PC-9 (cell line): ENCODE measurements around the gene MAGI2. TPM values are rescaled to one million over a fixed set of nuclear protein-coding genes. Genes with fewer than 3 reads are reported as not detected.

Experiments used
- BruUV-seq: library from RNA; stranded (reverse); fragments of 400-500 nt; replicated peaks from 2 replicates; lab custom pipeline; 2021; lab: Mats Ljungman, UMichigan
- CTCF ChIA-PET: fragments of 300-600 bp; sonication (Branson Sonifier 250); formaldehyde crosslinking; loops from one replicate; lab custom pipeline; 2022; ENCODE audit warnings: antibody characterized with exemption; lab: Charles Lee
- POLR2A ChIA-PET: fragments of 300-600 bp; sonication (Branson Sonifier 250); formaldehyde crosslinking; loops from one replicate; lab custom pipeline; 2022; ENCODE audit warnings: antibody characterized with exemption; ENCODE audit not compliant: unreplicated experiment; lab: Charles Lee
- DNase-seq, 2 experiments: peaks; one replicate each; pipeline versions ENCODE4 v3.0.0 to v3.0.0-alpha.2; 2015 to 2022; ENCODE audit warnings: mixed read lengths in 1 of 2
- H2AFZ ChIP-seq: fragments of 200-600 bp; sonication (generic); 2 replicates; pipeline ENCODE4 v1.8.1; 2017; ENCODE audit warnings: antibody characterized with exemption
- H3F3A ChIP-seq: fragments of 200-600 bp; sonication (generic); 2 replicates; pipeline ENCODE4 v1.8.1; 2017; ENCODE audit warnings: antibody characterized with exemption, mild to moderate bottlenecking, low read depth; ENCODE audit not compliant: insufficient read depth
- H3K27ac ChIP-seq: fragments of 200-600 bp; sonication (generic); 2 replicates; pipeline ENCODE4 v1.6.1; 2016; ENCODE audit warnings: mixed run types
- H3K27me3 ChIP-seq: fragments of 200-600 bp; sonication (generic); 2 replicates; pipeline ENCODE4 v1.6.1; 2016; ENCODE audit warnings: low read depth, mixed run types; ENCODE audit not compliant: insufficient read depth
- H3K36me3 ChIP-seq: fragments of 200-600 bp; sonication (generic); 2 replicates; pipeline ENCODE4 v1.6.1; 2016; ENCODE audit warnings: low read depth, mixed run types
- H3K4me1 ChIP-seq: fragments of 200-600 bp; sonication (generic); replicated peaks from 2 replicates; pipeline ENCODE4 v1.6.1; 2016; ENCODE audit warnings: mixed run types; ENCODE audit not compliant: insufficient read depth
- H3K4me2 ChIP-seq: fragments of 200-600 bp; sonication (generic); 2 replicates; pipeline ENCODE4 v1.6.1; 2017; ENCODE audit warnings: mixed run types
- H3K4me3 ChIP-seq: fragments of 200-600 bp; sonication (generic); 2 replicates; pipeline ENCODE4 v1.6.1; 2016; ENCODE audit warnings: mixed run types
- H3K79me2 ChIP-seq: fragments of 200-600 bp; sonication (generic); 2 replicates; pipeline ENCODE4 v1.6.1; 2017; ENCODE audit warnings: low read depth, mixed run types
- H3K9me2 ChIP-seq: fragments of 200-600 bp; sonication (generic); 2 replicates; pipeline ENCODE4 v1.8.1; 2017; ENCODE audit warnings: mild to moderate bottlenecking; ENCODE audit not compliant: insufficient read depth
- H3K9me3 ChIP-seq: fragments of 200-600 bp; sonication (generic); 2 replicates; pipeline ENCODE4 v1.8.1; 2016; ENCODE audit warnings: low read depth; ENCODE audit not compliant: insufficient read depth
- H4K20me1 ChIP-seq: fragments of 200-600 bp; sonication (generic); 2 replicates; pipeline ENCODE4 v1.8.1; 2017; ENCODE audit not compliant: insufficient read depth
- CTCF ChIP-seq: fragments of 200-600 bp; sonication (generic); conservative IDR thresholded peaks from 2 replicates; pipeline ENCODE4 v1.6.1; 2017; ENCODE audit warnings: mixed run types, antibody characterized with exemption, mild to moderate bottlenecking, moderate library complexity
- EZH2 ChIP-seq: fragments of 200-600 bp; sonication (generic); IDR thresholded peaks from 2 replicates; pipeline ENCODE4 v1.8.0; 2017; ENCODE audit warnings: antibody characterized with exemption, low read depth
- intact Hi-C: fragments of 100-400 bp; cut with micrococcal nuclease; formaldehyde crosslinking; loops from one replicate; pipeline ENCODE4 v1.10.0; 2022; ENCODE audit not compliant: unreplicated experiment
- total RNA-seq: library from RNA; stranded (reverse); gene quantifications from 2 replicates; pipeline ENCODE4 v1.2.3, GENCODE V29; 2021

Gene MAGI2
- total RNA-seq, 1 experiment from 2014 or later = 0.92 TPM

- Histone ChIP-seq H3K9me3 (no peaks in the 10 kb centered on the region), H3K36me3 (no peaks in the 10 kb centered on the region), H4K20me1 (no peaks in the 10 kb centered on the region), H3K9me2 (no peaks in the 10 kb centered on the region), H3K4me2 (no peak overlapping the region), H3K4me1 (no peaks in the 10 kb centered on the region), H3K79me2 (no peaks in the 10 kb centered on the region), H3F3A (no peaks in the 10 kb centered on the region), H3K27ac (no peak overlapping the region), H3K27me3 (peaks cover 2% of the 10 kb centered on the region), H3K4me3 (no peak overlapping the region), H2AFZ (no peak overlapping the region)
- DNase-seq = no peak
- intact Hi-C loops = no loop called here
- ChIA-PET CTCF (no interaction called here), POLR2A (no interaction called here)
- BruUV-seq = no TSS peak
- no peak for TF ChIP-seq CTCF
- no peak for TF ChIP-seq EZH2
Measured at GRCh38 chr7:78207269-78207668, 1246.2 kb downstream of the MAGI2 start.

GRCh38 chr7:78206769-78207168, 1246.7 kb downstream of the MAGI2 start:
- ChIA-PET CTCF (no interaction called here), POLR2A (no interaction called here)
- BruUV-seq = no TSS peak
- Histone ChIP-seq H2AFZ (no peak overlapping the region), H3K36me3 (no peaks in the 10 kb centered on the region), H3K27me3 (peaks cover 3% of the 10 kb centered on the region; the same call in 1 of the 2 replicates), H3K9me3 (no peaks in the 10 kb centered on the region), H3K4me1 (no peaks in the 10 kb centered on the region), H3K4me2 (no peak overlapping the region), H3K9me2 (no peaks in the 10 kb centered on the region), H3F3A (no peaks in the 10 kb centered on the region), H3K4me3 (no peak overlapping the region), H3K79me2 (no peaks in the 10 kb centered on the region), H3K27ac (no peak overlapping the region), H4K20me1 (no peaks in the 10 kb centered on the region)
- TF ChIP-seq CTCF (no peak), EZH2 (no peak)
- intact Hi-C loops = no loop called here
- DNase-seq = no peak

- ChIA-PET CTCF (no interaction called here), POLR2A (no interaction called here)
- H3K27ac ChIP-seq = no peak overlapping the region
- no peak overlapping the region for H3K4me3 ChIP-seq
- no peaks in the 10 kb centered on the region for H3K4me1 ChIP-seq
- no peak overlapping the region for H3K4me2 ChIP-seq
- no TSS peak for BruUV-seq
- H3K9me3 ChIP-seq = no peaks in the 10 kb centered on the region
- intact Hi-C loops = no loop called here
- H3K79me2 ChIP-seq = no peaks in the 10 kb centered on the region
- DNase-seq = no peak
- H4K20me1 ChIP-seq = no peaks in the 10 kb centered on the region
- 0 out of 2 replicates have a peak, but pooled peaks cover 3% of the 10 kb centered on the region for H3K27me3 ChIP-seq
- H3F3A ChIP-seq = no peaks in the 10 kb centered on the region
- H2AFZ ChIP-seq = no peak overlapping the region
- H3K9me2 ChIP-seq = no peaks in the 10 kb centered on the region
- no peaks in the 10 kb centered on the region for H3K36me3 ChIP-seq
- TF ChIP-seq EZH2 = no peak
- no peak for TF ChIP-seq CTCF
Measured at GRCh38 chr7:78203042-78203720, 1250.3 kb downstream of the MAGI2 start.
